NCI-H524 treated with DMSO at 0.1 percent for 48 hours (cell line): Measurements from ENCODE around the gene PRKAG1.

ENCODE experiments used
- DNase-seq: peaks from one replicate; lab custom pipeline; 2025; lab: John Stamatoyannopoulos, UW

Gene PRKAG1

DNA sequence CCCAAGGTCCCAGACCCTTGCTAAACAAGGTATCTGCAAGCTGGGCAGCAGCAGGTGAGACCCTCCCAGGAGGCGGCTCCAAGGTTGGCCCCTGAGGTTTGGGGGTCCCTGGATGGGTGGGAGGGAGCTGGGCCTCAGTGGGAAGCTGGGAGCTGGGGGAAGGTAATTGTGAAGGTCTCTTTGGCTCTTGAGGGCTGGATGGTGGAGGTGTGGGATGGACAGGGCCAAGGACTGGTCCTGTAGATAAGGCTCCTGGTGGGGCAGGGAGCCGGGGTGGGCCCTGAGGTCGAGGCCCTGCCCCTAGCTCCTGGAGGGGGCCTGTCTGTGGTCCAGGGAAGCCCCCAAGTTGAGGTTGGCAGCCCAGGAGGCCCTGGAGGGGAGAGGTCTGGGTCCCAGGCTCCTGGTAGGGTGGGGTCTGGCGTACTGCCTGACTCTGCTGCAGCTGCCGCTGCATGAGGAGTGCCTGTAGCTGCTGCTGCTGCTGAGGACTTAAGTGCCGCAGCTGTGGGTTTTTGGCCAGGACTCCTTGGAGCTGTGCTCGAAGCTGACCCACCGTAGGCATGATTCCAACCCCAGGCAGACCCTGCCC lies 13.1 kb upstream of the PRKAG1 start:
- DNase-seq, result no peak

DNA sequence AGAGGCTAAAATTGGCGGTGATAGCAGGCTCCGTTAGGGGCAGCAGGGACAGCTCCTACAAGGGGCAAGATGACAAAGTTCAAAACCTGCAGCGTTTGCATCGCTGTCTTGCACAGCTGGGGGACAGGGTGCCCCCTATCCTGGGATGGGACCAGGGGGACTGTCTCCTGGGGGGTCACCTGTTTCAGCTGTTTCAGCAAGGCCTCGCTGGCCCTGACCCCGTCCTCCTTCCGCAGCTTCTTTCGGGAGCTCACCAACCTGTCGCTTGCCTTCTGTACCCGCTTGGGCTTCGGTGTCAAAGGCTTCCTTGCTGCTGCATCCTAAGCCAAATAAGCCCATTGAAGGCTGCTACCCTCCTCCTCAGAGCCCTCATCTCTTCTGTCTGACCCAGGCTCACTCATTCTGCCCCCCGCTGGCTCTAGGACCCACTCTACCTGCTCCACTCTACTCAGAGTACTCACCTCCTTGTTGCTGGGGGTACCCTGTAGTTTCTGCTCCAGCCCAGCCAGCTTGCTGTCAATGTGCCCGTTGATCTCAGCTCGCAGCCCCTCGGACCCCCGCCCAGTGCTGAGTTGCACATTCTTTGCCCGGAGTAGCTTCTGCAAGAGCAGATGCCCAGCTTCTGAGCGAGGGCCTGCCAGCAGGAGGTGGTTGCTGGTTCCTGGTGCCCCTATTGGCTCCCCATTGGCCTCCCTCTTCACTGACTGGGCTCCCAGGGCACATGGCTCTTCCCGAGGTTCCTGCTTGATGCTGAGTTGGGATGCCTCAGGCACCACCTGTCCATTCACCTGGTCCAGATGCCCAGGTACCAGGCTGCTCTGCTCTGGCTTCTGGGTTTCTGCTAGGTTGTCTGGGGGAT lies 12.4 kb upstream of the PRKAG1 start:
- no peak for DNase-seq

DNA sequence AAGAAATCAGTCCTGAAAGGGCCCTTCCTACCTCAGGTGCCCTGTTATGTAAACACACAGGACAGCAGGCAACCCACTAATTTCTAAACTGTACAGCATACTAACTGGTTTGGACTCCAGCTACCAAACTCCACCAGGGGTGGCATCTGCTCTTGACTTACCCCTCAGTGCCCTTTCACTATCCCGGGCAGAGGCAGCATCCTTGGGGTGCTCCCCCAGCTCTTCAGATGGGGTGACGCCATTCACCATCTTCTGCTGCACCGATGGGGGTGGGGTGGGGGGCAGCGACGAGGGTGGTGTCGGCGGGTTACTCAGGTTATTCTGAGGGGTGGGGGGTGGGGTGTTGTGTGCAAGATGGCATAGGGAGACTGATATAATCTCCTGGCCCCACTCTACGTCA lies 11.5 kb upstream of the PRKAG1 start:
- DNase-seq, result no peak

DNA sequence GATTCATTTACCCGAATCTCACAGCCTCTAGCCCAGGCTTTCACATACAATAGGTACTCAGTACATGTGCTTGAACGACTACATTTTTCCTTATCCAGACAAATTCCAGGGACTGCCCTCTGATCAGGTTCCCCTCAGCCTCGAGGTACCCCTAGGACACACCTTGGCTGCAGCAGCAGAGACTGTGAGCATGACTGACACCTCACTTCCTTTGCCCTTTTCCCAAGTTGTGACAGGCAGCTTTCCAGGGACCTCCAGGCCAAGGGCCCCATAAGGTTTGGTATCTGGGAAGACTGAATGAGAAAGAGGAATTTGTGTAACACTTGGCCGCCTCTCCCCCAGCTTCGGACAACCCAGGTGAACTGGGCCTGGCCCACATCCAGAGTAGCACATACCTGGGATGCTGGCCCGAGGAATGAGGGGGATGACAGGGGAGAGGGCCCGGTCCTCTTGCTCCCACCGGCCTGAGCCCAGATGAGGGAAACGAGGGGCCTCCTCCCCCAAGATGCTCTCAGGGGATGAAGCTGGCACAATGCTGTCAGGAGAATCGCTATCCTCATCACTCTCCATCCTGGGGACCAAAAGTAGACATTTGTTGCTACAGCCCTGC lies 10.2 kb upstream of the PRKAG1 start:
- DNase-seq, result no peak

DNA sequence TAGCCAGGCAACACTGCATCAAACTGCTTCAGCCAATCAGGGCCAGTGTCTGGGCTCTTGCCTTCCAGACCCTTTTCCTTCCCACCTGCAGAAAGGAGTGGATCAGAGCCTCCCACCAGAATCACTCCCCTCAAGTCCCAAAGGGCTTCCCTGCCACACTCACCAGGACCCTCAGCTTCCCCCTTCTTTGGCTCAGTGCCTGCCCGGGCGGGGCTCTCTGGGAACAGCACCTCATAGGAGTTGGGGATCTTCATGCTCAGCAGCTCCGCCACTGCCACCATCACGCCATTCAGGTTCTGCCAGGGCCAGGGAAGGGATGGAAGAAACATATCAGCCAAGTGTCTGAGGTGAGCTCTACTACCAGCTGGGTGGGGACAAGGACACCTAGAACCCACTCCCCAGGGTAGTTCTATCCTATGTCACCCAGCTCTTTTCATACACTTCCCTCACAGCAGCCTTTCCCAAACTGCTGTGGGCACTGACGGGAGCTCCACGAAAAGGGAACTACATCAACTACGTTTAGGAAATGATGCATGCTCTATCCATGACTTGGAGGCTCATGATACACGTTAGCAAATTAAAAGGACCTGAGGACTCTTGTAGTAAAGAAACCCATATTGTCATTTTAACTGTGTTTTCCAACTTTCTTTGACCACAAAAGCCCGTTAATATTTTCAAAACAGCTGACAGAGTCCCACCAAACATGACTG lies 9.4 kb upstream of the PRKAG1 start:
- no peak for DNase-seq

DNA sequence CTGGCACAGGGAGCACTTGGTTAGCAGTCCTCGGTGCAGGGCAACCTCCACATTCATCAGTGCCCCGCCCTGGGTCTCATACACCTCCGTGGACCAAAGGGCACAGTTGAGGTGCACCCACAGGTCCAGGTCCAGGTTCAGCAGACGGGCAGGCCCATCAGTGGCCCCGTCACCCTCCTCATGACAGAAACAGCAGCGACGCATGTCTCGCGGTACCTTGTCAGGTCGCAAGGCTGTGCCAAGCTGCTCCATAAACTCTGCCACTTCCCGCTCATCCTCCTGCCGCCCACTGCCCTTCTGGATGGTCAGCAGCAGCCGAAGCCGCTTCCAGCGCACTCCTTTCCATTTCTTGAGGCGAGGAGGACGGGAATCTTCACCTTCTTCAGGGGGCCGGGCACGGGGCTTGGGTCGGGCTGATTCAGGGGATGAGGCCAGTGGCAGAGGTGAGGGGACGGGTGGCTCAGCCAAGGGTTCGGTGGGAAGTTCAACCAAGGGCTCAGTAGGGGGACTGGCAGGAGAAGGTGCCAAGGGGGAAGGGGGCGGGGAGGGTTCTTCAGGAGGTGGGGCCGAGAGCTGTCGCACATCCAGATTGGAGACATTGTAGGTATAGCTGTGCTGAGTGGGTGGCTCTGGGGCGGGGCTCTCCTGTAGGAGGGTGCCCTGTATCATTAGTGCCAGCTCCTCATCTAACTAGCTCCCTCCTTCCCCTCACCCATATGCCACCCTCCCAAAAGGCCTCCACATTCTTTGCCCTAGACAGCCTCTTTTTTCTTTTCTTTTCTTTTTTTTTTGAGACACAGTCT lies 8.3 kb upstream of the PRKAG1 start:
- DNase-seq, result no peak

DNA sequence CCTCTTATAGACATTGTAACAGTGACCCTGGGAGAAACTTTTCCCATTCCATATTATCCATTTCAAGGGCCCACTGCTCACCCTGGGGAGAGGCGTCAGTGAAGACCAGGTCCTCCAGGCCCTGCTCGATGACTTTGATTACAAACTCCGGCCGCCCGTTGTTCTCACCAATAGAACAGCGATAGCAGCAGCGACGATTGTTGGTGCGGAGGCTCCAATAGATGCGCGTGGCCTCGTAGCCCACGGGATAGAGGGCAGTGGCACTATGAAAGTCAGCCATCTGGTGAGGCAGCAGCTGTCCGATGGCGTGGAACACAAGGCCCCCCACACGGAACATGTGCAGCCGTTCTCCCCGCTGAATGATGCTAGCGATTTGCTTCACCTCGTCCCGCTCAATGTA lies 7.5 kb upstream of the PRKAG1 start:
- DNase-seq, result no peak

DNA sequence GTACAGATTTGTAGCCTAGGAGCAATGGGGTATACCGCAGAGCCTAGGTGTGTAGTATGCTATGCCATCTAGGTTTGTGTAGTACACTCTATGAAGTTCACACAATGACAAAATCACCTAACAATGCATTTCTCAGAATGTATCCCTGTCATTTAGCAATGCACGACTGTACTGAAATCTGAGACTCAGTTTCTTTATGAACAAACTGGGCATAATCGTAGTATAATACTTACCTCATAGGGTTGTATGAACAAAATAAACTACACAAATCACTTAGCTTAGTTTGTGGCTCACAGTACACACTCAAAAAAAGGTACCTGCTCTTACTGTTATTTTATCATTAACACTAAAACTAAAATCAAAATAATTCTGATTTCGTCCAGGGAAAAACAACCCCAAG lies 6.9 kb upstream of the PRKAG1 start:
- no peak for DNase-seq

DNA sequence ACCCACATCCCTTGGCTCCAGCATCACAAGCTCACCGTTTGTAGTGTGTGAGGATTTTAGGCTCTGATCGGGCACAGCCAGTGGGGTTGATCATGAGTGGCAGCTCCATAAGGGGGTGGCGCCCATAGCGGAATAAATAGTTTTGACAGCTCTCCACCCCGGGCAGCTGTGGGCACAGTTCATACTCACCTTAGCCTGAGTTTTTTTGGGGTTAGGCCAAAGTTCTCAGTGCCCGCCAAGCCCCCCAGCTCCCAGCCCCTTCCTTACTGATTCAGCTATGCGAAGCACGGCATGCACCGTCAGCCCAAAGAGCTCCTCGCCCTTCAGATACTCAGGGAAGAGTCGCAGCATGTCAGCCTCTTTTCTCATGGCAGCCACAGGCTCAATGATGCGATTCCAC lies 6.0 kb upstream of the PRKAG1 start:
- DNase-seq, result no peak

DNA sequence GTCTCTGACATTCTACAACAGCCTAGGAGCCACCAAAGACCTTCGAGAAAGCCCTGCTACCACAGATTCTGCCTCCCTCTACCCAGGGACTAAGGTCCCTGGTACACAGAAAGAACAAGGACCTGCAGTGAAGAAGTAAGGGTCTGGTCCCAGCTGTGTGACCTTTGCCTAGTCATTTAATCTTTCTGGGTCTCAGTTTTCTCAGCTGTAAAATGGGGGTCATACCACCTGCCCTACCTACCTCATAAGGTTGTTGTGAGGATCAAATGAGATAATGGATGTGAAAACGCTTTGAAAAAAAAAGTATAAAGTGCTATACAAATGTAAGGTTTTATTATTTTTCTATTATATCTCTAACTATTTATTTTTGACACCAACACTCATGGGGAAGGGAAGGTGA lies 5.2 kb upstream of the PRKAG1 start:
- DNase-seq, result no peak

DNA sequence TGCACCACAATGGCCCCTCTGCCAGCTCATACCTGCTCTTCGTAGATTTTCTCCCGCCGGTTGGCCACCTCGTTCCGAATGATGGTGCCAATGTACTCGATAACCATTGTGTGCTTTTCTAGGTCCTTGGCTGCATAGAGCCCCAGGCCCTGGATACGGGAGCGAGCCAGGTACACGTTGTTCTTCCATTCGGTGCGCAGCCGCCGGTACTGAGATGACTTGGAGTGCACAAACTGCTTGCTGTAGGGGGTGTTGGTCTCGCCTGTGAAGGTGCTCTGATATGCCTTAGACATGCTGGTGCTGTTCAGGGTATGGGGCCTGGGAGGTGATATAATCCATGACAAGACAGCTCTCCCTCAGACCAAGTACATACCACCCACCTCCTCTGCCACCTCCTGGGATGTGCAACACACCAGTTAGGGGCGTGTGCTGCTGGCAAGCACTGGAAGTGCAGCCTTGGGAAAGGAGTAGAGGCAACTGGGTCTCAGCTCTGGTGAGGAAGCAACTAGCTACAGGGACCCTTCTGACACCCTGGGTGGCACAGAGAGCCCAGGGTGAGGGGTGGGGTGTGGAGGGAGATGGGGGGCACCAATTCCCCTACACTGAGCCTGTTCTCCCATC lies 4.1 kb upstream of the PRKAG1 start:
- no peak for DNase-seq

DNA sequence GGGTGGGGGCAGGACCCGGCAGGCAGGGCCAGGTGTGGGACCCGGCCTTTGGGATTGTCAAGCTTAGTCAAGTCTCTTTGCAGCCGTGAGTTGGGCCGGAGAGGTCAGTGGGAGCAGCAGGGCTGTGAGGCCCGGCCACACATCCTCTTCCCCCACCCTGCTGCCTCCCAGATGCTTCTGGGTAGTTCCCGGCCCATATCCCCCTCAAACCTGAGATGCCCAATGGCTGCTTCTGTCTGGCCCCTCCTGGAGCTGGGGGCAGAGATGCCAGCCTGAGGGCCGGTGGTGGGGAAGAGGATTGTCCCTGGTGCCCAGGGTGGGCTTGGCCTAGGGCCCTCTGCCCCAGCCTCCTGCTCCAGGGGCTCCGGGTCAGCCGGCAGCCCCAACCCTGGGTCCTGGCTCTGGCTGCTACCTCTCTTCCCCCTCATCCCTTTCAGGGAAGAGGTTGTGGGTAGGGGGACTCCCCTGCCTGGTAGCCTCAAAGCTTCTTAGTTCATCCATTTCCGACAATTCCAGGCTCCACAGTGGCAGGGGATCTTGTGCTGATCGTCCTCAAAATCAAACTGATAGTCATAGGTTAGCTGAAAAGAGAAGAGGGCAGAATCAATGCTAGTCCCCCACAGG lies 2.8 kb upstream of the PRKAG1 start:
- DNase-seq, result no peak

DNA sequence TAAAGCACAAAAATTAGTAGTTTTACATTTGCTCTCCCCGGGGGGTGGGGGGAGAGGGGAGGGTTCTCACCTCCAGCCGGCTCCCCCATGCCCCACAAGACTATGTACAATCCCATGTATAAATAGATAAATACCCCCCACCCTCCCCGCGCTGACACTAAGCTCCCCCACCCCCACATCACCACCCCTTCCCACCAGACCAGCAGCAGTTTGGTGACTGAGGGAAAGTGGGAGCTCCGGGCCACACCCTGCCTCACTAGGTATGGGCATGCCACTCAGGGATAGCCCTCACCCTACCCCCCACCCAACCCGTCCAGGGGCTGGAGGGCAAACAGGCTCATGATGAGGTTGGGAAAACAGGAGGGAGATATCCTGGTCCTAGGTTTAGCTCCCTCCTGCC lies 1.9 kb upstream of the PRKAG1 start:
- DNase-seq, result no peak

DNA sequence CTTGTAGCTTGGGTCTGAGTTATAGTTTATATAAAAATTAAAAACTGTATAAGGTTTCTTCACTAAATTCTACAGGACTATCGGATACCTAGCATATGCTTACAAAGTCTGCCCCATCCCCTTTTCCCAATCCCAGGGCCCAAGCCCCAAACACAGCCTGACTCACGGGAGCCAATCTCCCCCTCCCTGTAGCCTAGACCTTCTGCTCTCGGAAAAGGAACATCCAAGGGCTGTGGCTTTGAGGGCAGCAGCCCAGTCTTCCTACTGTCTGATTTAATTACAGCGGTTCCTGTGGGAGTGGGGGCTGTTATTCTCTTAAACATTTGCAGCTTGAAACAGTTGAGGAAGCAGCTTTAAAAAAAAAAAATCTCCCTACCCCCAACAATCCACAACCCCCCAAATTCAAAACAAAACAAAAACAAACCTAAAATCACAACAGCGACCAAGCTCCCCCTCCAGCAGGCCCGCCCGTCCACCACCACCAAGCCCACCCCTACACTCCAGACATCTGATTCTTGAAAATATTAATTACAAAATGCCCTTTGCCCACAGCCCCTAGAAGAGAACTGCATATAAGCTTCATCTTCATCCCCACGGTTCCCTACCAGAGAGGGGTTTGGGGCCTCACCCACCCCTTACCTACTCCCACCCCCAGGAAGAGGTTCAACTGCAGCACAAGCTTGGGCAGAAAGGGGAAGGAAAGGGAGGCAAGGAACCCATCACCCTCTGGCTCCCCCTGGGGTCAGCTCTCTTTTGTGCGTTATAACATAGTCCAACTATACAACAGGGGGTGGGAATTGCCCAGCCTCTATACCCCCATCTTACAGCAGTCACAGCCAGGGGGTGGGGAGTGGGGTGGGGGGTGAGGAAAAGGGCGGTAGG lies 1.1 kb upstream of the PRKAG1 start:
- DNase-seq, result peak; percentile 6

DNA sequence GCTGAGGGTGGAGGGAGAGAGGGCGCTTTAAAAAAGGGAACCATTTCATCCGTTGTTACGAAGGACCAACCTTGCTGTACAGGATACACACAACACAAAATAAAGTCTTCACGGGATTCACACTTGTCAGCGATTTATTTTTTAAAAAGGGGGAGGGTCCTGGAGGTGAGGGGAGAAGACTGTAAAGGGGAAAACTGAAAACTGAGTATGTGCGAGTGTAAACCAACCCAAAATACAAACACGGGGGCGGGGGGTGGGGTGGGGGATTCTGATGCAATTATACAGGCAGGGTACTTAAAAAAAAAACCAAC lies 499 bp upstream of the PRKAG1 start:
- DNase-seq, result no peak

DNA sequence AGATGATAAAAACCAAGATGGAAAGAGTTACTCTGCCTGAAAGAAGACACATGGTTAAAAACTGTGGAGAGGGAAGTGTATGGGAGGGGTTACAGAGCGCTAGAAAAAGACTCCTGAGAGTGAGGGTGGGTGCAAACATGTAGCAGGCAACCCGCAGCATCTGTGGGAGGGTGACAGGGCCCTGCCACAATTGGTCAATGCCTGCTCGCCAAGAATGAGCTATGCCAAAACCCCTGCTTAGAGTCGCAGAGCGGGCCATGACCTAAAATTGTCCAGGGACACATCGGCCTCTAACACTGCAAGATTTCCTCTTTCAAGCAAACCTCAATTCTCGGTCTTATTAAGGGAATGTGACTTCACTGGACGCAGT lies 700 bp downstream of the PRKAG1 start:
- no peak for DNase-seq

DNA sequence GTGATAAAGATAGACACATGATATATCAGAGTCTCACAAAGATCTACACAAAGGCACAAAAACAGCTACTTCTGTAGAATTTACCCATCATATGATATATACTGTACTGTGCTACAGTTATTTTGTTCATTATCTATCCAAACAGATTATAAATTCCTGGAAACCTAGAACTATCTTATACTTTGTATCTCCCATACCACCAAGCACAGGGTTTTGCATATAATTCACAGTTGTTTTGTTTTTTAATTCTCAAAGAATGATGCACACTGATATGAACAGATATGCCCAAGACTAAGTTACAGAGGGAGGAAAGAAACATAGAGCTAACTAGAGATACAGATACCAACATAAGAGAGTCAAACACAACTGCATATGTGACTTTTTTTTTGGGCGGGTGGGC lies 3.4 kb downstream of the PRKAG1 start:
- no peak for DNase-seq

DNA sequence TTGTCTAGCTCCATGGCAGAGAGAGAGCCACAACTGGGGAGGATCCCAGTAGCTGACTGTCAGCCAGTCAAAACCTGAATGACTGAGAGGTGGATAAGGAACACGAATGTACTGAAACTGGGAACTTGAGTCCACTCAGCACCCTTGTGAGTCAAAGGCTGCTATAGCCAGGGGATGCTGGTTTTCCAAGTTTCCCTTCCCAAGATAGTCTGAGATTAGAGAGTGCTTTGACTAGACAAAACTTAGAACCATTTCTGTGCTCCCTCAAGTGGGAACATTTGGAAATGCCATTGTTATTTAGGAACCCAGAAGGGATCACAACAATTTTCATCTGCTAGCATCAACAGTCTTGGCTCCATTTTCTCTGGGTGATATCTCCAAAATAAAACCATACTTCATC lies 4.0 kb downstream of the PRKAG1 start:
- DNase-seq, result no peak

DNA sequence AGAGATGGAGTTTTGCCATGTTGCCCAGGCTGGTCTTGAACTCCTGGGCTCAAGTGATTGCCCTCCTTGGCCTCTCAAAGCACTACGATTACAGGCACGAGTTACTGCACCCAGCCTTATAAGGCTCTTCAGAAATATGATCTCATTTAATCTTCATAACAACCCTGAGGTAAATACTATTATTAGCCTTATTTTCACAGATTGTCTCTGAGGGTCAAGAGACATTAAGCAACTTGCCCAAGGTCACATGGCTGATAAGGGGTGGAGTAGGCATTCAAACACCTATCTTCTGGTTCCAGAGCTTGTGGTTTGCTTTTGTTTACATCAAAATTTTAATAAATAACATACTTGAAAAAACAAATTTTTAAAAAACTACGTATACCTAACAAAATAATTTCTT lies 5.1 kb downstream of the PRKAG1 start:
- DNase-seq, result no peak

DNA sequence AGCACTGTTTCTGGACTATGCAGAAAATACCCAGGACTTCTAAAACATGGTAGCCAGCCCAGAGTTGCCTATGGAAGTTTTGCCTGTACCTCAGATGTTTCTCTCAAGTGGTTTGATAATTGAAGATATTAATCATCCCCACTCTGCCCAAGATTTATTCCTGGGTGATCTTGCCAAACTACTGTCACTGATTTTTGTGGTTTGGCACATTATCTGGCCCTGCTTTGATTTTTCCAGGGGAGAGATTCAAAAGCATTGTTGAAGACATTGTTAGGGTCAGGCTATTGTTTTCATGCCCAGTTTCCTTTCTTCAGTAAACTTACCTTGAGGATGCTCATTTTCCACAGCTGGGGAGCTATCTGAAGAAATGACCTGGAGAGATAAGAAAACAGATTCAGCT lies 5.8 kb downstream of the PRKAG1 start:
- DNase-seq, result no peak
